Cardiac muscle cell (in vitro differentiated cells and primary cell): Measurements from ENCODE around the gene KDM4D. TPM values are rescaled to one million over a fixed set of nuclear protein-coding genes. Genes with fewer than 3 reads are reported as not detected.

ENCODE experiments used
- DNase-seq, 2 donors: peaks; one replicate each; pipeline versions ENCODE4 v3.0.0 to v3.0.0-alpha.2; 2010 to 2017; ENCODE audit warnings: low read depth in 1 of 2, low spot score in 1 of 2
- H3K27ac ChIP-seq: fragments of 200-600 bp; sonication (generic); 2 replicates; pipeline ENCODE4 v1.5.1; 2016
- H3K27me3 ChIP-seq: fragments of 200-600 bp; sonication (generic); 2 replicates; pipeline ENCODE4 v1.6.0; 2016; ENCODE audit warnings: control low read depth
- H3K36me3 ChIP-seq: fragments of 200-600 bp; sonication (generic); 2 replicates; pipeline ENCODE4 v1.5.1; 2016; ENCODE audit warnings: control low read depth
- H3K4me1 ChIP-seq: fragments of 200-600 bp; sonication (generic); 2 replicates; pipeline ENCODE4 v1.8.1; 2017; ENCODE audit warnings: low read depth, mild to moderate bottlenecking, mixed run types
- H3K4me3 ChIP-seq: fragments of 200-600 bp; sonication (generic); 2 replicates; pipeline ENCODE4 v1.5.1; 2016; ENCODE audit warnings: mild to moderate bottlenecking
- H3K9me3 ChIP-seq: fragments of 200-600 bp; sonication (generic); 2 replicates; pipeline ENCODE4 v1.5.1; 2017; ENCODE audit warnings: low read depth, mild to moderate bottlenecking, control low read depth
- CTCF ChIP-seq: IDR thresholded peaks from 2 replicates; pipeline ENCODE4 v1.5.1; 2012; ENCODE audit warnings: low read depth, mild to moderate bottlenecking, low read length
- polyA plus RNA-seq: library from polyadenylated mRNA; unstranded; fragments of >200 nt; fragmentation: Nextera tagmentation; extraction: Ambion mirVana; gene quantifications from 2 replicates; pipeline ENCODE4 v1.2.1, GENCODE V29; 2016
- total RNA-seq: library from RNA; depleted of rRNA; stranded (reverse); fragments of >200 nt; gene quantifications from 2 replicates; pipeline ENCODE4 v1.2.3, GENCODE V29; 2016

KDM4D gene
- total and polyA plus RNA-seq, 2 experiments from 2014 or later: 3.3 to 3.7 TPM

- DNase-seq: no peak
- H3K4me3 ChIP-seq: no peak overlapping the region
- H3K27ac ChIP-seq: no peak overlapping the region
- no peaks in the 10 kb centered on the region for H3K36me3 ChIP-seq
- H3K27me3 ChIP-seq: peaks cover 7% of the 10 kb centered on the region
- H3K4me1 ChIP-seq: no peaks in the 10 kb centered on the region
- TF ChIP-seq CTCF: no peak
- no peaks in the 10 kb centered on the region for H3K9me3 ChIP-seq
Measured at GRCh38 chr11:94993400-94993943, 20.0 kb downstream of the KDM4D start.

- H3K27me3 ChIP-seq: no peaks in the 10 kb centered on the region
- H3K9me3 ChIP-seq: no peaks in the 10 kb centered on the region
- H3K36me3 ChIP-seq: no peaks in the 10 kb centered on the region
- H3K27ac ChIP-seq: no peak overlapping the region
- no peaks in the 10 kb centered on the region for H3K4me1 ChIP-seq
- no peak for TF ChIP-seq CTCF
- DNase-seq: no peak
- H3K4me3 ChIP-seq: no peak overlapping the region
Measured at GRCh38 chr11:94997437-94997836, 23.9 kb downstream of the KDM4D start.

- no peaks in the 10 kb centered on the region for H3K4me1 ChIP-seq
- no peaks in the 10 kb centered on the region for H3K36me3 ChIP-seq
- no peaks in the 10 kb centered on the region for H3K27me3 ChIP-seq
- DNase-seq: no peak
- H3K4me3 ChIP-seq: no peak overlapping the region
- no peaks in the 10 kb centered on the region for H3K9me3 ChIP-seq
- TF ChIP-seq CTCF: no peak
- no peak overlapping the region for H3K27ac ChIP-seq
Measured at GRCh38 chr11:94998285-94998684, 24.8 kb downstream of the KDM4D start.

GRCh38 chr11:95003716-95004115 lies 30.2 kb downstream of the KDM4D start:
- H3K4me1 ChIP-seq: no peaks in the 10 kb centered on the region
- H3K4me3 ChIP-seq: no peak overlapping the region
- DNase-seq: no peak
- H3K36me3 ChIP-seq: no peaks in the 10 kb centered on the region
- no peak overlapping the region for H3K27ac ChIP-seq
- H3K27me3 ChIP-seq: peaks cover 4% of the 10 kb centered on the region
- TF ChIP-seq CTCF: no peak
- no peaks in the 10 kb centered on the region for H3K9me3 ChIP-seq

GRCh38 chr11:95005642-95006041 lies 32.1 kb downstream of the KDM4D start:
- no peak overlapping the region for H3K27ac ChIP-seq
- H3K4me3 ChIP-seq: no peak overlapping the region
- no peak for DNase-seq
- no peaks in the 10 kb centered on the region for H3K9me3 ChIP-seq
- H3K4me1 ChIP-seq: no peaks in the 10 kb centered on the region
- peaks cover 4% of the 10 kb centered on the region for H3K27me3 ChIP-seq
- no peaks in the 10 kb centered on the region for H3K36me3 ChIP-seq
- TF ChIP-seq CTCF: no peak

- H3K4me1 ChIP-seq: no peaks in the 10 kb centered on the region
- no peak for TF ChIP-seq CTCF
- H3K9me3 ChIP-seq: no peaks in the 10 kb centered on the region
- H3K4me3 ChIP-seq: no peak overlapping the region
- no peaks in the 10 kb centered on the region for H3K36me3 ChIP-seq
- H3K27me3 ChIP-seq: peaks cover 4% of the 10 kb centered on the region
- no peak for DNase-seq
- no peak overlapping the region for H3K27ac ChIP-seq
Measured at GRCh38 chr11:95011376-95011775, 37.9 kb downstream of the KDM4D start.
